NCI-H2171 treated with DMSO at 0.1 percent for 48 hours (cell line): Measurements from ENCODE around the gene PSMC3IP.
A peak's percentile ranks its signal among the peaks of the same experiment; 100 is the strongest.
"Not testable (repeated sequence)": the region's sequence is repeated elsewhere in the genome, so short reads cannot be mapped to it uniquely, and the experiment has no call there.

Experiments
- DNase-seq: peaks from one replicate; lab custom pipeline; 2025; lab: John Stamatoyannopoulos, UW

PSMC3IP gene, protein sequence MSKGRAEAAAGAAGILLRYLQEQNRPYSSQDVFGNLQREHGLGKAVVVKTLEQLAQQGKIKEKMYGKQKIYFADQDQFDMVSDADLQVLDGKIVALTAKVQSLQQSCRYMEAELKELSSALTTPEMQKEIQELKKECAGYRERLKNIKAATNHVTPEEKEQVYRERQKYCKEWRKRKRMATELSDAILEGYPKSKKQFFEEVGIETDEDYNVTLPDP

DNA sequence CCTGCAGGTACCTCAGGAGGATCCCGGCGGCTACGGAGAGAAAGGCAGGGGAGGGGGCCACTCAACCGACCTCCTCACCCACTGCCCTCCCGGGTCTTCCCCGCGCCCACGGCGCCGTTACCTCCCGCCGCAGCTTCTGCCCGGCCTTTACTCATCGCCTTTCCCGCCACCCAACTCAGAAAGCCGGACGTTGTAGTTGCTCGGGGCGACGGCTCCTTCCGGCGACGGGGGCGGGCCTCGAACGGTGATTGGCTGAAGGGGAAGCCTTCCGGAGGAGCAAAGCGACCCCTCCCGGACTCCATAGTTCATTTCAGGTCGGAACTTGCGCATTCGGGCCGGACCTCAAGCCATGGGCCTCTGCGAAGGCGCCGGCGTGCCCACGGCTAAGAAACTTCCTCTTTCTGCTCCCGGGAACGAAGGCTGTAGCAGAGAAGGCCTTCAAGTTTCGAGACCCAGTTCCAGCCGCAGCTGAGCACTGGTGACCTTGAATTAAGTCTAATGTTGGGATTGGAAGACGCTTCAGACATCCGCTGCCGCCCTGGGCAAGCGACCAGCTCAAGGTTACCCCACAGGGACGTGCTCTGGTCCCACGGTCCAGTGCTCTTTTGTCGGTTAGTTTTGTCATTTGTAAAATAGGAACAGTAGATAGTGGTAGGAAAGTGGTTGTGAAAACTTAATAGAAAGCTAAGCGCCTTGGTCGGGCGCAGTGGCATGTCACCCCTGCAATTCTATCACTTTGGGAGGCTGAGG is at the start of gene PSMC3IP:
Gene PSMC3IP (minus strand): TSS at position 198 of the 750 bp plus-strand sequence. CDS start 43 bp downstream, at position 155.
- peak; percentile 94 for DNase-seq

DNA sequence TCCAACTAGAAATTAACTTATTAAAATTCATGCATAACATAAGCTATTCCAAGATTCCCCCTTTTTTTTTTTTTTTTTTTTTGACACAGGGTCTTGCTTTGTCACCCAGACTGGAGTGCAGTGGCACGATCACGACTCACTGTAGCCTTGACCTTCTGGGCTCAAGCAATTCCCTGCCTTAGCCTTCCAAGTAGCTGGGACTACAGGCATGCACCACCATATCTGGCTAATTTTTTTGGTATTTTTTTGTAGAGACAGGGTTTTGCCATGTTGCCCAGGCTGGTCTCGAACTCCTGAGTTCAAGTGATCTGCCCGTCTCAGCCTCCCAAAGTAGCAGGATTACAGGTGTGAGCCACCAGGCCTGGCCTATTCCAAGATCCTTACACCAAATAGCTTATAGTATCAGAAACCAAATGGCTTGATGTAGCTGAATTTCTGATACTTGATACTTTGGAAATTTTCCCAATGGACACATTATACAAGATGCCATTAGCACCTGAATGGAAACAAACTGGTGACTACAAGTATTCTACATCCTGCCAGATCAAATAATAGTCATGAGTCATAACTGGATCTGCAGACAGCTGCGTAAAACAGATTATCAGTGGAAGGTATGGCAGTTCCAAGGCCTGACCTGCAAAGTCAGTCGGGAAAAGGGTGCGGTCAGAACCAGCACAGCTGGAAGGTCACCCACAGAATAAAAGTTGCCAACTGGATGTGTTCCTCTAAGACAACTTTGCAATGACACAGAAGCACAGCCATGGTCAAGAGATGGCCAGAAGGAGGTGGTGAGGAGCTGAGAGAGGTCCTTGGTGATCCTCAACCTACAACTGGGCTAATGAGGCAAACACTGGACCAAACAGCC is 46.4 kb upstream of the PSMC3IP start:
- DNase-seq = peak; percentile 73

DNA sequence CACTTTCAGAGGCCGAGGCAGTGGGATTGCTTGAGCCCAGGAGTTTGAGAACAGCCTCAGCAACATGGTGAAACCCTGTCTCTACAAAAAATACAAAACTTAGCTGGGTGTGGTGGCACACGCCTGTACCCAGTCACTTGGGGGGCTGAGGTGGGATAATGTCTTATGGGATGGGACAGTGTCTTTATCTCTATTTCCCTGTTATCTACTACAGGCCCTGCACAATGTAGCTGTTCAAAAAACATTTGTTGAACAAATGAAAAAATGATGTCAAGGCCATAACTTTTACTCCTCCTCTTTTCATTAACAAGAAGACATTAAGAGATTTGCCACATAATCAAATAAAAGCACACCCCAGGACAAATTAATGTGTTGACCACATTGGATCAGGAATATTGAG is 45.7 kb upstream of the PSMC3IP start:
- no peak for DNase-seq

GRCh38 chr17:42621987-42622386 is 44.5 kb upstream of the PSMC3IP start:
- not testable (repeated sequence) for DNase-seq

DNA sequence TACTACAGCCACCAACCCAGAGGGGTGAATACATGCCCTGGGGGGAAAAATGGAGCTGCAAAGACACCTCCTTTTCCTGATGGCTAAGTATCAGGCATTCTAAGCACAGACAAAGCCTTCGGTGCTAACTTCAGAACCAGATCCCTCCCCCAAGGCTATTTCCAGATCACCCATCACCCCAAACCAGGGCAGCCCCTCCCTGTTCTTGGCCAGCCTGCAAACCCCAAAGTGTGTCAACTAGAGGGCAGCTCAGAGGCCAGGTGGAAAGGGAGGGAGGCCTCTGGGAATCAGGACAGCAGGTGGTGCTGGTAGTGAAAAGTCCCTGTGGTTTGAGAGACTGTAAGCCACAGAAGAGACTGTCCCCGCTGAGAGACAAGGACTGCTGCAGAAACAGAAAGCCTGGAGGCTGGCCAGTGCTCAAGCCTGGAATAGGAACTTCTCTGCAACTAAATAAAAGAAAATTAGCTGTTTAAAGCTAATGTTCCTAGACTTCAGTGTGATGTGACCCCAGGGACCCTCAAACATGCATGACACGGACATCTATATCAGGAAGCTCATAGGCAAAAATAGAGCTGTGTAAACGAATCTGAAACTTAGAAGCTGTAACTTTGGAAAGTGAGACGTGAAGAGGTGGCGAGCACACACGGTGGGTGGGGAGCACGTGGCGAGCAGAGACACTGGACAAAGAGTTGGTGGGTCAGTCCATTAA is 41.1 kb upstream of the PSMC3IP start:
- DNase-seq = peak; percentile 29

GRCh38 chr17:42617956-42618431 is 40.5 kb upstream of the PSMC3IP start:
- no peak for DNase-seq

DNA sequence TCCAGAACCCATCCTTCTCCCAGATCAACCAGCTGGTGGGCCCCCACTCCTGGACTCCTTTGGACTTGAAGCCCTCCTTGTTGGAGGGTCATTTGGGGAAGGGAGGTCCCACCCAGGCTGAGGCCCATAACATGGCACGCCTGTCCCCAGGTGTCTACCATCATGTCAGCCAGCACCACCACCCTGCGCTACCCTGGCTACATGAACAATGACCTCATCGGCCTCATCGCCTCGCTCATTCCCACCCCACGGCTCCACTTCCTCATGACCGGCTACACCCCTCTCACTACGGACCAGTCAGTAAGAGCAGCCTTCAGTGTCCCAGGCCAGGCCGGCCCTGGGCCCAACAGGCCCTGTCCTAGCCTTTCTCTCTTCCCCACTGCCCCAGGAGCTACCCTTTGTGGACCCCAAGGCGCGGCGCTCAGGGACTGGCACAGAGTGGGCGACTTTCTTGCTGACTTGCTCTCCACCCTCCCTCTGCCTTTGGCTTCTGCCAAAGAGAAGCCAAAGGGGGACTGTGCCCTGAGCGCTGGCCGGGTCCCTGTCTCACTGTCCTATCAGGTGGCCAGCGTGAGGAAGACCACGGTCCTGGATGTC is 36.3 kb upstream of the PSMC3IP start:
- DNase-seq = no peak

DNA sequence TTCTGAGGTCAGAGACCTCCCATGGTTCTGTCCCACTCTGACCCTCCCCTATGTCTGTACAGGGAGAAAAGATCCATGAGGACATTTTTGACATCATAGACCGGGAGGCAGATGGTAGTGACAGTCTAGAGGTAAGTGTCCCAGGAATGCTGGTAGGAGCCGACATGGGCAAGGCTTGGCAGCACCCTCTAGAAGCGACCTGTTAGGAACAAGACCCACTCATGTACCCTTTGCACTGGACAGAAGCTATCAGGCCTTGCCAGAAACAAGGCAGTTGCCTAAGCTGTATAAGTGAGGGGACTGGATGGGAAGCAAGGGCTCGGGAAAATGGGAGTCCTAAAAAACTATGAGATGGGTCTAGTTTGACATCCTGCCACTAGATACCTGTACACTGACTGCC is 34.5 kb upstream of the PSMC3IP start:
- DNase-seq = no peak

DNA sequence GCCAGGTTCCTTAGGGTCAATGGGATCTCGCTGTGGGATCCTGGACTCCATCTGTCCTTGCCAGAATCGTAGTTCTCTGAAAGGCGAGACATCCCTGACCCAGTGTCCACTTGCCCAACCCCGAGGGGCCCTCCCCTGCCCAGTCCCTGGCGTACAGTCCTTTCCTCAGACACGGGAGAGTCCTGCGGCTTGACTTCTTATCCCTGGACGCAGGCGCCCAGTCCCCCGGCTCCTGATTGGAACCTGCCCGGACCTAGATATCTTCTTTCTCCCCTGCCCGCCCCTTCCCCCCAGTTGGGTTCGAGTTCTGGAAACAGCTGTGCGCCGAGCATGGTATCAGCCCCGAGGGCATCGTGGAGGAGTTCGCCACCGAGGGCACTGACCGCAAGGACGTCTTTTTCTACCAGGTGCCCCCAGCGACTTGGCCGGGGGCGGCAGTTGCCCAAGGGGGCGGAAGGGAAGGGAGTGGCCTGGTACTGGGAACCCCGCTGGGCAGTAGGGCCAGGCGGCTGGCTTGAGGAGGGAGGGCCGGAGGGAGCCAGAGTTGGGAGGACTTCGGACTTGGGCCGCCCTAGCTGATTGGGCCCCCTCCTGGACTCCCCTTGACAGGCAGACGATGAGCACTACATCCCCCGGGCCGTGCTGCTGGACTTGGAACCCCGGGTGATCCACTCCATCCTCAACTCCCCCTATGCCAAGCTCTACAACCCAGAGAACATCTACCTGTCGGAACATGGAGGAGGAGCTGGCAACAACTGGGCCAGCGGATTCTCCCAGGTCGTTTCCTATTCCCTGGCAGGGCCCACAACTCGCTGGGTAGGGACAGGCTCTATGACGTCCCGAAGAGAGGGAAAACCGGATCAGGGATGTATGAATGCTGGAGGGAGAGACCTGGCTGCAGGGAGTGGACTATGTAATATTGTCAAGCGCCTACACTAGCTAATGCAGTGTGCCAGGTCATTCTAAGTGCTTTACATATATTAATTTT is 32.6 kb upstream of the PSMC3IP start:
- not testable (repeated sequence) for DNase-seq

GRCh38 chr17:42609182-42609813 is 31.8 kb upstream of the PSMC3IP start, which contains the start of the genes RETREG3 and TUBG1:
Gene RETREG3 (minus strand): TSS chr17:42609374. CDS start chr17:42609324, 50 bp downstream.
Gene TUBG1 (plus strand): TSS chr17:42609683. CDS start chr17:42609738, 55 bp downstream.
- DNase-seq = peak; percentile 98

DNA sequence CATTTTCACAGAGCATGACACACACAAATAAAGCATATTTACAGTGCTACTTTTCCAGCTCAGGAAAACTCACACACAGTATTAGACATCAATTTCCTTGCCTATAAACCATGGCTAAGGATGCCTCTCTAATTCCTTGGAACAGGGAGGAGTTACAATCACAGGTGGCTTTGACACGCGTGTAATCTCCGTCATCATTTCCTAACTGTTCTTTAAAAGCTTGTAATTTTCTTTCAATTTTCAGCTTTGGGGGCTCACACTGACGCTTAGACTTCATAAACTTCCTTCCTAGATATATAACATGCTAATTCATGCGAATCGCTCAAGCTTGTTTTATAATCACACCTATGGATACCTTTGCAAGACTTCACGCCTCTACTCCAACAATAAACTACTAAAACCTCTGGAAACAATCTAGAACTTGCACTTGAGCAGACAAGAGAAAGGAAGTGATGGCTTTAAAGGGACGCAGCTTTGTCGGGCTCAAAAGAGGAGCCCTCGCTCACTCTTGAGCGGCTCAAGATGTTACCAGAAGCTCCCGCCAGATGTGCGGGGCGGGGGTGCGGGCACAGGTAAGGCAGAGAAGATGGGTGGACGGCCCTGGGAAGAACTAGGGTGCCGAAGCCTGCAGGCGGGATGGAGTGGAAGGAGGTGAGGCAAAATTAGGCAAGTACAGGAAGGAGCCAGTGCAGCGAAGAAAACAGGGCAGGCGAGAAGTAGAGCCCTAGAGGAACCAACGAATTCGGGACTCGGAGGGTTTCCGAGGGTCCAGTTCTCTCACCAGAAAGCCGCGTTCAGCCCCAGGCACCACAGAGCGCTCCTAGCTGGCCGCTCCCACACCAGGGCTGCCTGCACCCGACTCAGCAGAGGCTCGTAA is 31.0 kb upstream of the PSMC3IP start:
- peak; percentile 70 for DNase-seq

GRCh38 chr17:42607769-42608168 is 30.2 kb upstream of the PSMC3IP start:
- DNase-seq = no peak

DNA sequence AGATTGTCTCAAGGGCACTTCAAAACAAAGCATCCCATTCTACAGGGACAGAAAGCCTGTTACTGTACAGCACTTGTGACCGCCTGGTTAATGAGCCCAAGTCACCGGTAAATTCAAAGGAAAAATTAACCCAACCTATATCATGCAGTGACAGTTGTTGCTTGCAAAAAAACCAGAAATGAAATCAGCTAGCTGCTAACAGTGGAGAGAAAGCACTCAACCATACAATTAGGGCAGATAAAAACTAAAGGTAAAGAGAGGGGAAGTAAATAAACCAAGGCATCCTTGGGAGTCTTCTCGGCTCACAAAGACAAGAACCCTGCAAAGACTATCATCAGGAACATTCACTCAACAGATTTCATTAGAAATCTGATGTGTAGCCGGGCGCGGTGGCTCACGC is 25.8 kb upstream of the PSMC3IP start:
- no peak for DNase-seq

- peak; percentile 95 for DNase-seq
Measured at GRCh38 chr17:42598905-42599304, 21.4 kb upstream of the PSMC3IP start.

GRCh38 chr17:42596386-42596785 is 18.9 kb upstream of the PSMC3IP start:
- no peak for DNase-seq

GRCh38 chr17:42591411-42591810 is 13.9 kb upstream of the PSMC3IP start:
- DNase-seq = no peak

- no peak for DNase-seq
Measured at GRCh38 chr17:42590886-42591285, 13.4 kb upstream of the PSMC3IP start.

DNA sequence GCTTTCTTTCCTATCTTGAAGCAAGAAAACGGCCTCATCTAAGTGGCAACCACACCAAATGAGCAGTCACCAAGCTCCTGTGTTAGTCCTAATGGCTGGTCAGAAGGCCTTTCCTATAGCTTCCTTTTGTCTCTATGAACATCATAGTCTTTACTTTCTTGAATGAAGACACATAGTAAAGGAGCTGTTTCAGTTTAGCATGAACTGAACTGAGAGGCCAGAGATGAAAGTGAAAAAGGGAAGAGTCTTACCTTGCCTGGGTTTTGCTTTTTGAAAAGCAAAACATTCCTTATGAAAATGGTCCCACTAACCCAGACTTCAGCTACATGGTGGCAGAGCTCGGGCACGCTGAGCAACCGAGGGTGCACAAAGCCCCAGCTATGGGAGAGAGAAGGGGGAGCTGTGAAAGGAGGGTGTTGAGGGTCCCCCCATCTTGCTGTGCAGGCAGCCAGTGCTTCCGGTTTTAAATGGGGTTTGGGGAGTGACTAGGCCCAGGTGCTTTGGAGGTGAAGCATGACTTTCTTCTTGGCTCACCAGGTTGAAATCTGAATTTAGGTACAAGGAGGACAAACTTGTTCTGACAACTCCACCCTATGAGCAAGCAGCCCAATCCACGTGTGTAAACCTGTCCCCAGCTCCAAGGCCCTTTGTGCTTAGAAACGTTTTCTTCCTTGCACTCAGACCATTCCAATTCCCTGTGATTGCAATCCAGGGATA is 9.1 kb upstream of the PSMC3IP start:
- no peak for DNase-seq
